HG03457 (cell line): ENCODE data around the gene MTFP1.
"Not testable (repeated sequence)": the region's sequence is repeated elsewhere in the genome, so short reads cannot be mapped to it uniquely, and the experiment has no call there.

Source experiments
- ATAC-seq: cut with Tn5 transposase; IDR thresholded peaks from one replicate; pipeline ENCODE4 v1.9.1; 2021; ENCODE audit warnings: moderate number of reproducible peaks; ENCODE audit not compliant: unreplicated experiment

Gene MTFP1

GRCh38 chr22:30425616-30426387, at the start of gene MTFP1:
MTFP1 (plus strand) TSS chr22:30425768; CDS start chr22:30425880, 112 bp downstream.
- ATAC-seq: no peak

DNA sequence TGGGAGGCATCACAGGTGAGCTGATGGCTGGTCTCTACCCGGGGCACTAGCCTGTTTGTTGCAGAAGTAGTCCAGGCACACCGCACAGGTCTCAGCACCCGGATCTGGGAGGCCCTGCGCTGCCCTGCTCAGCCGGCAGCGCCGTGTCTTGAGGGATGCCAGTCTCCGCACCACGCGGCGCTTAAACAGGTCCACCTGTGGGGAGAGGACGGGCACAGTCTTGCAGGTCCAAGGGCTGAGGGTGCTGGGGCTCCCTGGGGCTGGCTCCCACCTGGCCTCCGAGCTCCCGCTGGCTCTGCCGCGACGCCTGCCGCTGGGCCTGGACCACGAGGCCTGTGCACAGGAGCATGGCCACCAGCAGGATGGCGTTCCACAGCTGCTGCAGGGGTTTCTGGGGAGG, 45.6 kb upstream of the MTFP1 start:
- no peak for ATAC-seq

- no peak for ATAC-seq
These were observed 44.3 kb upstream of the MTFP1 start for GRCh38 chr22:30381264-30381663.

DNA sequence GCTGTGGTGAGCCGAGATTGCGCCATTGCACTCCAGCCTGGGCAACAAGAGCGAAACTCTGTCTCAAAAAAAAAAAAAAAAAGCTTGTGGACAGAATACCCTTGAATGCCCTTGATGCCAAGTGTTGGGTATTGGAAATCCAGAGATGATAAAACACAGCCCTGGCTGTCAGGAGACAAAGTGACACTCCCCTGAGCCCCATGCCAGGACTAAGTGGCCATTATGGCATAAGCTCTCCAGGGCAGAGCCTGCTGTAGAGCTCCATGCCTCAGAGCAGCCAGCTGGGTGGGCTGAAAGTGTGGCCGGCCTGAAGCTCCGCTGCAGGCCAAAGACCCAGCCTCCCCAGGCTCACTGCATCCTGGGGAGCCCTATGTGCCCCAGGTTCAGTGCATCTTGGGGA, 43.2 kb upstream of the MTFP1 start:
- ATAC-seq: no peak

- no peak for ATAC-seq
These were observed 42.5 kb upstream of the MTFP1 start for GRCh38 chr22:30383061-30383460.

- no peak for ATAC-seq
These were observed 39.6 kb upstream of the MTFP1 start for GRCh38 chr22:30385942-30386341.

DNA sequence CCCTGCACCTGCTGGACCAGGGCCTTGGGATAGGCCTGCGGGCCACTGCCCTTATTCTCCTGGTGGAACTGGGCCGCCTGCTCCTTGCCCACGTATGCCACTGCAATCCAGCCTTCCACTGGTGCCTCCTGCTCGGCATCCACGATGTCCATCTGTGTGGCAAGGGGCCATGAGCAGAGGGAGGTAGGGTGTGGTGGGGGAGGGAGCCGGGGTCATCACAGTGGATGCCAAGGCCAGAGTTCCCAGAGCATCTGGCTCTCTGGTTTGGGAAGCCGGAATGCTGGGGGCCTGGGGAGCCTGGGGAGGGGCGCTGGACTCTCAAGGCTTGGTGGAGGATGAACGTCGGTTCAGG, 39.0 kb upstream of the MTFP1 start:
- no peak for ATAC-seq

DNA sequence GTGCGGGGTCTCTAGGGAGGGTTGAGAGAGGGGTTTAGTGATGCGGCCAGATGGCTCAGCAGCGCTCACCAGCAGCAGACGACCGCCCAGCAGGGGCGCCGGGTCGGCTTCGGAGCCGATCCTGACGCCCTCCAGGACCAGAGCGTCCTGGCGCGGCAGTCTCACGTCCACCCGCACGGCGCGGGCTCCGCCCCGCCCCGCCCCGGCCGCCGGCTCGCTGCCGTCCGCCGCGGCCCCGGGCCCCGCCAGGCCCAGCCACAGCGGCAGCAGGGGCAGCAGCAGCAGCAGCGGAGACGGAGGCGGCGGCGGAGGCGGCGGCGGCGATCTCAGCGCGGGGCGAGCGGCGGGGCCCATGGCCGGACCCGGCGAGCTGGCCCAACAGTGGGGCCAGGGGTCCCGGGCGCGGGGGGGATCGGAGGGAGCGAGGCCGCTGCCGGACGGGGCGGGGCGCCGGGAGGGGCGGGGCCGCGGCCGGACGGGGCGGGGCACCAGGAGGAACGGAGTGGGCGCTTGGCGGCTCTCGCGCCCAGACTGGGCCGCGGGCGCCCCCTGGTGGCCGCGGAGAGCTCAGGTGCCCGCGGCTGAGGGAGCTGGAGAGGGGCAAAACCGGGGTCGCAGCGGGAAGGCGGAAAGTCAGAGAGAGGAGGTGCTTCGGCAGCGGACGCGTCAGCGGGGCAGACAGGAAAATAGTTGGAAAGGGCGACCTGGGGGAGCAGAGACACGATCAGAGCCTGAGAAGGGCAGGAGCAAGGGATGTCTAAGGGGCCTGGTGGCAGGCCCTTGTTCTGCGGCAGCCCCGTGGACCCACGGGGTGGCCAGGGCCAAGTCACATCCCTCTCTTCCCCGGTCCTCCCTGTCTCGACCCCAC, 38.4 kb upstream of the MTFP1 start, which contains the start of gene RNF215:
TSS of gene RNF215 (minus strand) at position 452 of the 868 bp plus-strand sequence. CDS start at position 354, 98 bp downstream.
- no peak for ATAC-seq

DNA sequence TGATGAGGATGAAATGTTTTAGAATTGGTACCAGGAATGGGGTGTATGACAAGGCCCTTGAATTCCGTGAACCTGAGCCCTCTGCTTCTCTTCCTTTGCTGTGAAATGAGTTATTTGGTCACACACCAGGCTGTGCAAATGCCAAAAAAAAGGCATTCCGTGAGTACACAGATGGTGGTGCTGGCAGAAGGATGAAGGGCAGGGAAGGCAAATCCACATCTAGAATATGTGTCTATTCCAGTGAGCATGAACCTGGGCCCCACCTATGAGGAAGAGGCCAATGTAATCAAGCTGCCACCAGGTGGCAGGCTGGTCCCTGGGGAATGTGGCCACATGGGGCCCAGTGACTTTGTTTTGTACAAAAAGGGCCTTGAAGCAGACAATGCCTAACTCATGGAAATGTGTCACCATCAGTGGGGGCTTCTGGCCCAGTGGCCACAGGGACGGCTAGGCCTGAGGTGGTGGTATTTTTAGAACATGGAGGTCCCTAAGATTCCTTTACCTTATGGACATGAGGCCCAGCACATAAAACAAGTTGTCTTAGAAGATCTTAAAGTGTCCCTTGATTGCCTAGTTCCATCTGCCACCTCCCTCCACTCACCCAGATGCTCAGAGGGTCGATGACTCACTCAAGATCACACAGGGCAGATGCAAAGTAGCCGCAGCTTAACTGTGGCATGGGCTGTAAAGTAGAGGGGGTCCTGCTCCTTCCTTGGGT, 34.4 kb upstream of the MTFP1 start:
- ATAC-seq: no peak

- no peak for ATAC-seq
These were observed 32.8 kb upstream of the MTFP1 start for GRCh38 chr22:30392661-30393321.

GRCh38 chr22:30393322-30393680, 32.3 kb upstream of the MTFP1 start:
- no peak for ATAC-seq

DNA sequence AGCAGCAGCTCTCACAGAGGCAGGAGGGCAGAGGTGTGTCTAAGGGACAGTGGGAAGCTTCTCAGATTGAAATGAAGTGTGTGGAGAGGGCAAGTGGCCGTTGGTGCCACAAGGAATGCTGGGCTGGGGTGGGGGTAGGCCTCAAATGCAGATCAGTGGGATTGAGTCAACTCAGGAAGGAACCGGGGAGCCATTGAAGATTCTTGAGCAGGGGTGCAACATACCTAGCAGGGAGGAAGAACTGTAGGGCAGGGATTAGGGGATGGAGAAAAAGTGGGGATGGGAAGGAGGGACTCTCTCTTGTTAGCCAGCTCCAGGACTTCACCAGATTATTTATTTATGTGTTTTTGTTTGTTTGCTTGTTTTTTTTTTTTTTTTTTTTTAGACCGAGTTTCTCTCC, 31.7 kb upstream of the MTFP1 start:
- no peak for ATAC-seq

- ATAC-seq: no peak
These were observed 28.5 kb upstream of the MTFP1 start, which contains the start of gene SEC14L2 for GRCh38 chr22:30396871-30397655. SEC14L2 (plus strand) TSS chr22:30397018; CDS start chr22:30397117, 99 bp downstream.

GRCh38 chr22:30397656-30398635, 27.6 kb upstream of the MTFP1 start:
- no peak for ATAC-seq

DNA sequence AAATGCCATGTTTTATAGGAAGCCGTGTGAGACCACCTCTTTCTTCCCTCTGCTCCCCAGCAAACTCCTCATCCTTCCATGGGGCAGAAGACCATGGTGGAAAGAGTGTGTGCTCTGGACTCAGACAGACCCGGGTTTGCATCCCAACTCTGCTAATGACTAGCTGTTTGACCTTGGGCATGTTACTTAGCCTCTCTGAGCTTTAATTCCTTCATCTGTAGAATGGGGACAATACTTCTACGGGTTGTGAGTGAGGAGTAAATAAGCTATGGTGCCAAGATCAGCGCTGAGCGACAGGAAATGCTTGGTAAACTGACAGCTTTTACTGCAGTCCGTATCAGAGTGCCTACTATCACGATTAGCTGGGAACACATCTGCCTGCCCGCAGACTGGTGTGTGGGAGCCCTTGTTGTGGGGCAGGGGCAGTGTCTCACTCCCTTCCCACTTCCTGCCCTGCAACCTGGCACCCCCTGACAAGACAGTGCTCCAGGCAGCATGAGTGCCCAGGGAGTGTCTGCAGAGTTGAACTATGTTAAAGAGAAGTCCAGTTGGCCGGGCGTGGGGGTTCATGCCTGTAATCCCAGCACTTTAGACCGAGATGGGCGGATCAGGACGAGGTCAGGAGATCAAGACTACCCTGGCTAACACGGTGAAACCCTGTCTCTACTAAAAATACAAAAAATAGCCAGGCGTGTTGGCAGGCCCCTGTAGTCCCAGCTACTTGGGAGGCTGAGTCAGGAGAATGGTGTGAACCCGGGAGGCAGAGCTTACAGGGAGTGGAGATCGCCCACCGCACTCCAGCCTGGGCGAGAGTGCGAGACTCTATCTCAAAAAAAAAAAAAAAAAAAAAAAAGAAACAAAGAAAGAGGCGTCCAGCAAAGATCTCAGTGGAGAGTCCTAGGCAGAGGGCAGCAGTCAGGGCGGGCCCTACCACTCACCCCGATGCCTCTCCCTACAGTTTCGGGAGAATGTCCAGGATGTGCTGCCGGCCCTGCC, 26.6 kb upstream of the MTFP1 start:
- no peak for ATAC-seq

- no peak for ATAC-seq
These were observed 25.9 kb upstream of the MTFP1 start for GRCh38 chr22:30399718-30400117.

DNA sequence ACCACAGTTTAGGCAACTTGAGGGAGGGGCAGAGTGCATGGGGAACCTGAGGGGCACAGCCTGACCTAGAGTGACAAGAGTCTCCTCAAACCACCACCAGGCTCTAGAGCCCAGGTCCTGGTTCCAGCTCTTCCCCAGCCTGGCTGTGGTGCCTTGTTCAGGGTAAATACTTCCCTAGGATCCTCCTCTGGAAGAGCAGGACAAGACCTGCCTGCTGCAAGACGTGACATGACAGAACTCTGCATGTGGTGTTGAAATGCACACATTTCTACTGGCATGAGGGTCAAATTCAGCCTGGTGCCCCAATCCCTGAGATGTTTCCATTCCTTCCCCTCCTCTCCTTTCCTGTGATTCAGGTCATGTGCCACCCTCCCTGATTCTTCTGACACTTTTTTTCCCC, 25.4 kb upstream of the MTFP1 start:
- no peak for ATAC-seq

- not testable (repeated sequence) for ATAC-seq
These were observed 24.5 kb upstream of the MTFP1 start for GRCh38 chr22:30401024-30401423.
